Type B pancreatic cell (in vitro differentiated cells): ENCODE data around the gene LRRFIP1. TPM values are rescaled to one million over a fixed set of nuclear protein-coding genes. Genes with fewer than 3 reads are reported as not detected.

Experiments
- DNase-seq: peaks from one replicate; pipeline ENCODE4 v3.0.0; 2021; ENCODE audit warnings: mixed read lengths; ENCODE audit not compliant: unreplicated experiment; ENCODE audit errors: extremely low spot score
- H3K27ac Mint-ChIP-seq: 2 replicates; pipeline ENCODE4 v1.8.0; 2021; ENCODE audit warnings: mild to moderate bottlenecking, mixed read lengths
- H3K27me3 Mint-ChIP-seq: 2 replicates; pipeline ENCODE4 v1.8.0; 2021; ENCODE audit warnings: mixed read lengths
- H3K36me3 Mint-ChIP-seq: 2 replicates; pipeline ENCODE4 v1.8.0; 2021; ENCODE audit warnings: mixed read lengths
- H3K4me1 Mint-ChIP-seq: one replicate; pipeline ENCODE4 v1.8.0; 2021; ENCODE audit warnings: mixed read lengths; ENCODE audit not compliant: unreplicated experiment
- H3K4me3 Mint-ChIP-seq: 2 replicates; pipeline ENCODE4 v1.8.0; 2021; ENCODE audit warnings: mild to moderate bottlenecking, mixed read lengths
- H3K9me3 Mint-ChIP-seq: 2 replicates; pipeline ENCODE4 v1.8.0; 2021; ENCODE audit warnings: mixed read lengths
- CTCF ChIP-seq: fragments of 200-600 bp; sonication (generic); conservative IDR thresholded peaks from 2 replicates; pipeline ENCODE4 v1.5.0; 2021; ENCODE audit warnings: antibody characterized with exemption, mild to moderate bottlenecking
- total RNA-seq: library from RNA; stranded (reverse); gene quantifications from 2 replicates; pipeline ENCODE4 v1.2.1, GENCODE V29; 2021; ENCODE audit warnings: low replicate concordance

The LRRFIP1 gene
- total RNA-seq, 1 donor from 2014 or later, result 53.8 TPM

- Mint-ChIP-seq H3K4me1 (peaks cover 18% of the 10 kb centered on the region), H3K36me3 (peaks cover 15% of the 10 kb centered on the region), H3K4me3 (no peak overlapping the region), H3K9me3 (no peaks in the 10 kb centered on the region), H3K27ac (peak overlapping the region; percentile 31), H3K27me3 (no peaks in the 10 kb centered on the region)
- DNase-seq, result no peak
- no peak for TF ChIP-seq CTCF
Observed at GRCh38 chr2:237708491-237708890, 81.1 kb downstream of the LRRFIP1 start.

GRCh38 chr2:237708961-237709360, 81.6 kb downstream of the LRRFIP1 start:
- peak overlapping the region; percentile 31 for H3K27ac Mint-ChIP-seq
- peaks cover 15% of the 10 kb centered on the region for H3K4me1 Mint-ChIP-seq
- no peak overlapping the region for H3K4me3 Mint-ChIP-seq
- no peaks in the 10 kb centered on the region for H3K9me3 Mint-ChIP-seq
- no peaks in the 10 kb centered on the region for H3K27me3 Mint-ChIP-seq
- no peak for DNase-seq
- no peak for TF ChIP-seq CTCF
- H3K36me3 Mint-ChIP-seq, result peaks cover 15% of the 10 kb centered on the region

- H3K27ac Mint-ChIP-seq, result peak overlapping the region; percentile 31
- DNase-seq, result no peak
- H3K9me3 Mint-ChIP-seq, result no peaks in the 10 kb centered on the region
- no peak for TF ChIP-seq CTCF
- no peak overlapping the region for H3K4me3 Mint-ChIP-seq
- peaks cover 15% of the 10 kb centered on the region for H3K36me3 Mint-ChIP-seq
- no peaks in the 10 kb centered on the region for H3K27me3 Mint-ChIP-seq
- peaks cover 29% of the 10 kb centered on the region for H3K4me1 Mint-ChIP-seq
Observed at GRCh38 chr2:237711458-237712150, 84.2 kb downstream of the LRRFIP1 start.

GRCh38 chr2:237712477-237713377, 85.3 kb downstream of the LRRFIP1 start:
- peaks cover 33% of the 10 kb centered on the region for H3K4me1 Mint-ChIP-seq
- no peak overlapping the region for H3K4me3 Mint-ChIP-seq
- no peak overlapping the region for H3K27ac Mint-ChIP-seq
- no peak for TF ChIP-seq CTCF
- H3K9me3 Mint-ChIP-seq, result no peaks in the 10 kb centered on the region
- peaks cover 15% of the 10 kb centered on the region for H3K36me3 Mint-ChIP-seq
- no peak for DNase-seq
- no peaks in the 10 kb centered on the region for H3K27me3 Mint-ChIP-seq

- Mint-ChIP-seq H3K4me1 (peaks cover 42% of the 10 kb centered on the region), H3K4me3 (peak overlapping the region; percentile 80), H3K27me3 (no peaks in the 10 kb centered on the region), H3K9me3 (no peaks in the 10 kb centered on the region), H3K27ac (peak overlapping the region; percentile 98), H3K36me3 (peaks cover 18% of the 10 kb centered on the region)
- no peak for TF ChIP-seq CTCF
- no peak for DNase-seq
Observed at GRCh38 chr2:237714690-237715458, 87.5 kb downstream of the LRRFIP1 start.
